ENCODE data around the gene ARHGAP35. TPM values are rescaled to one million over a fixed set of nuclear protein-coding genes. Genes with fewer than 3 reads are reported as not detected.

Gene ARHGAP35
- total and polyA plus RNA-seq, 10 of the 15 experiments (the other 5 are each of a cell fraction or from before 2014, with no cell fraction given), result 0.85 to 29.9 (median 11.5) TPM

DNA sequence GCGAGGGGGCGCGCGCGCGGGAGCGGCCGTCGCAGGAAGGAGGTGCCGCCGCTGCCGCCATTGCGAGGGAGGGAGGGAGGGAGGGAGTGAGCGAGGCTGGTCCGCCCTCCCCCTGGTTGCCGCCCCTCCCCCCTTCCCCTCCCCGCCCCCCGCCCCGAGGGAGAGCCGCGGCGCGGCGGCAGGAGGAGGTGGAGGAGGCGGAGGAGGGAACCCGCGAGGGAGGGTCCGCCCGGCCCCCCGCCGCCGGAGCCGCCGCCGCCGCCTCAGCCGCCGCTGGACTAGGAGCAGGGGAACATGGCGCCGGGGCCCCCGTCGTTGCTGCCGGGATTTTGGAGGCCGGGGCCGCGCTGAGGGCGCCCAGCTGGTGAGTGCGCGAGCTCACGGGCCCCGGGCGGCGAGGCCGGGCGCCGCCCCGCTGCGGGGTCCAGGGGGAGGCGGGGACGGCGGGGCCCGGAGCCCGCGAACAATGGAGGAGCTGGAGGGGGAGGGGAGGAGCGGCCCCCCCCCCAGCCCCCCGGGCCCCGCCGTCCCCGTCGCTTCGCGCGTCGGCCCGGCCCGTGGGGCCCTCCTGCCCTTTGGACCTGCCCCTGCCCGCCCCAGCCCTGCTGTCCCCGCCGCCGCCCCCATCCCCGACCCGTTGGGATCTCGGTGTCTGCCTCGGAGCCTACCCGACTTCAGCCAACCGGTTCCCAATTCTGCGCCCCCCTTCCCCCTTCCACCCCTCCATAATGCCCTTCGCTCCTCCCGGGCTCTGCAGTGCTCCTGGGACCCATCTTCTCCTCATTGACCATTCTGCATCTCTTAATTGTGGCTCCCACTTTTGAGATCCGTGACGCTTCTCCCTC, at the start of gene ARHGAP35 (continued):
- TF ChIP-seq RUNX3 (IDR thresholded peaks at IDR 0.05; ENCODE audit: low read length) (no peak), KDM1A (IDR thresholded peaks at IDR 0.05; ENCODE audit: borderline replicate concordance) (no peak), HCFC1 (IDR thresholded peaks at IDR 0.05; ENCODE audit: low read length) (no peak), YBX1 (IDR thresholded peaks at IDR 0.05) (no peak), BACH1 (IDR thresholded peaks at IDR 0.05; ENCODE audit: borderline replicate concordance) (peak; percentile 18; the same call in 1 of the 2 replicates), JUNB (IDR thresholded peaks at IDR 0.05) (no peak), MEF2A (IDR thresholded peaks at IDR 0.05; ENCODE audit: insufficient read depth, low read depth, low read length) (no peak), LARP7 (IDR thresholded peaks at IDR 0.05) (no peak), FOXK2 (IDR thresholded peaks at IDR 0.05) (no peak), BHLHE40 (IDR thresholded peaks at IDR 0.05; ENCODE audit: borderline replicate concordance in 1 of 2, low read depth in 2 of 2, low read length in 1 of 2) (peak in 1 of 2 experiments; percentile 9; a peak in 2 of 4 replicates), SIN3A (IDR thresholded peaks at IDR 0.05; ENCODE audit: low read depth, low read length) (no peak), CREB1 (IDR thresholded peaks at IDR 0.05; ENCODE audit: low read depth) (0 out of 2 replicates have a peak, but pooled peaks have one; percentile 20), KLF5 (IDR thresholded peaks at IDR 0.05; ENCODE audit: partially characterized antibody) (no peak)
- TF ChIP-seq, protein P1, sequence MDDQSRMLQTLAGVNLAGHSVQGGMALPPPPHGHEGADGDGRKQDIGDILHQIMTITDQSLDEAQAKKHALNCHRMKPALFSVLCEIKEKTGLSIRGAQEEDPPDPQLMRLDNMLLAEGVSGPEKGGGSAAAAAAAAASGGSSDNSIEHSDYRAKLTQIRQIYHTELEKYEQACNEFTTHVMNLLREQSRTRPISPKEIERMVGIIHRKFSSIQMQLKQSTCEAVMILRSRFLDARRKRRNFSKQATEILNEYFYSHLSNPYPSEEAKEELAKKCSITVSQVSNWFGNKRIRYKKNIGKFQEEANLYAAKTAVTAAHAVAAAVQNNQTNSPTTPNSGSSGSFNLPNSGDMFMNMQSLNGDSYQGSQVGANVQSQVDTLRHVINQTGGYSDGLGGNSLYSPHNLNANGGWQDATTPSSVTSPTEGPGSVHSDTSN (IDR thresholded peaks at IDR 0.05; ENCODE audit: insufficient replicate concordance, low read depth, low read length), result no peak
- TF ChIP-seq, protein P2, sequence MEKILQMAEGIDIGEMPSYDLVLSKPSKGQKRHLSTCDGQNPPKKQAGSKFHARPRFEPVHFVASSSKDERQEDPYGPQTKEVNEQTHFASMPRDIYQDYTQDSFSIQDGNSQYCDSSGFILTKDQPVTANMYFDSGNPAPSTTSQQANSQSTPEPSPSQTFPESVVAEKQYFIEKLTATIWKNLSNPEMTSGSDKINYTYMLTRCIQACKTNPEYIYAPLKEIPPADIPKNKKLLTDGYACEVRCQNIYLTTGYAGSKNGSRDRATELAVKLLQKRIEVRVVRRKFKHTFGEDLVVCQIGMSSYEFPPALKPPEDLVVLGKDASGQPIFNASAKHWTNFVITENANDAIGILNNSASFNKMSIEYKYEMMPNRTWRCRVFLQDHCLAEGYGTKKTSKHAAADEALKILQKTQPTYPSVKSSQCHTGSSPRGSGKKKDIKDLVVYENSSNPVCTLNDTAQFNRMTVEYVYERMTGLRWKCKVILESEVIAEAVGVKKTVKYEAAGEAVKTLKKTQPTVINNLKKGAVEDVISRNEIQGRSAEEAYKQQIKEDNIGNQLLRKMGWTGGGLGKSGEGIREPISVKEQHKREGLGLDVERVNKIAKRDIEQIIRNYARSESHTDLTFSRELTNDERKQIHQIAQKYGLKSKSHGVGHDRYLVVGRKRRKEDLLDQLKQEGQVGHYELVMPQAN (conservative IDR thresholded peaks at IDR 0.05), result peak; percentile 51; the same call in 1 of the 2 replicates
- TF ChIP-seq, protein P3, sequence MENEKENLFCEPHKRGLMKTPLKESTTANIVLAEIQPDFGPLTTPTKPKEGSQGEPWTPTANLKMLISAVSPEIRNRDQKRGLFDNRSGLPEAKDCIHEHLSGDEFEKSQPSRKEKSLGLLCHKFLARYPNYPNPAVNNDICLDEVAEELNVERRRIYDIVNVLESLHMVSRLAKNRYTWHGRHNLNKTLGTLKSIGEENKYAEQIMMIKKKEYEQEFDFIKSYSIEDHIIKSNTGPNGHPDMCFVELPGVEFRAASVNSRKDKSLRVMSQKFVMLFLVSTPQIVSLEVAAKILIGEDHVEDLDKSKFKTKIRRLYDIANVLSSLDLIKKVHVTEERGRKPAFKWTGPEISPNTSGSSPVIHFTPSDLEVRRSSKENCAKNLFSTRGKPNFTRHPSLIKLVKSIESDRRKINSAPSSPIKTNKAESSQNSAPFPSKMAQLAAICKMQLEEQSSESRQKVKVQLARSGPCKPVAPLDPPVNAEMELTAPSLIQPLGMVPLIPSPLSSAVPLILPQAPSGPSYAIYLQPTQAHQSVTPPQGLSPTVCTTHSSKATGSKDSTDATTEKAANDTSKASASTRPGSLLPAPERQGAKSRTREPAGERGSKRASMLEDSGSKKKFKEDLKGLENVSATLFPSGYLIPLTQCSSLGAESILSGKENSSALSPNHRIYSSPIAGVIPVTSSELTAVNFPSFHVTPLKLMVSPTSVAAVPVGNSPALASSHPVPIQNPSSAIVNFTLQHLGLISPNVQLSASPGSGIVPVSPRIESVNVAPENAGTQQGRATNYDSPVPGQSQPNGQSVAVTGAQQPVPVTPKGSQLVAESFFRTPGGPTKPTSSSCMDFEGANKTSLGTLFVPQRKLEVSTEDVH (IDR thresholded peaks at IDR 0.05; ENCODE audit: low read depth, partially characterized antibody), result no peak
- TF ChIP-seq, protein P4, sequence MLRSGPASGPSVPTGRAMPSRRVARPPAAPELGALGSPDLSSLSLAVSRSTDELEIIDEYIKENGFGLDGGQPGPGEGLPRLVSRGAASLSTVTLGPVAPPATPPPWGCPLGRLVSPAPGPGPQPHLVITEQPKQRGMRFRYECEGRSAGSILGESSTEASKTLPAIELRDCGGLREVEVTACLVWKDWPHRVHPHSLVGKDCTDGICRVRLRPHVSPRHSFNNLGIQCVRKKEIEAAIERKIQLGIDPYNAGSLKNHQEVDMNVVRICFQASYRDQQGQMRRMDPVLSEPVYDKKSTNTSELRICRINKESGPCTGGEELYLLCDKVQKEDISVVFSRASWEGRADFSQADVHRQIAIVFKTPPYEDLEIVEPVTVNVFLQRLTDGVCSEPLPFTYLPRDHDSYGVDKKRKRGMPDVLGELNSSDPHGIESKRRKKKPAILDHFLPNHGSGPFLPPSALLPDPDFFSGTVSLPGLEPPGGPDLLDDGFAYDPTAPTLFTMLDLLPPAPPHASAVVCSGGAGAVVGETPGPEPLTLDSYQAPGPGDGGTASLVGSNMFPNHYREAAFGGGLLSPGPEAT (IDR thresholded peaks at IDR 0.05; ENCODE audit: low read depth), result no peak
- TF ChIP-seq, protein P5, sequence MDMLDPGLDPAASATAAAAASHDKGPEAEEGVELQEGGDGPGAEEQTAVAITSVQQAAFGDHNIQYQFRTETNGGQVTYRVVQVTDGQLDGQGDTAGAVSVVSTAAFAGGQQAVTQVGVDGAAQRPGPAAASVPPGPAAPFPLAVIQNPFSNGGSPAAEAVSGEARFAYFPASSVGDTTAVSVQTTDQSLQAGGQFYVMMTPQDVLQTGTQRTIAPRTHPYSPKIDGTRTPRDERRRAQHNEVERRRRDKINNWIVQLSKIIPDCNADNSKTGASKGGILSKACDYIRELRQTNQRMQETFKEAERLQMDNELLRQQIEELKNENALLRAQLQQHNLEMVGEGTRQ (IDR thresholded peaks at IDR 0.05; ENCODE audit: borderline replicate concordance, low read depth, low read length), result no peak
- TF ChIP-seq, protein P6, sequence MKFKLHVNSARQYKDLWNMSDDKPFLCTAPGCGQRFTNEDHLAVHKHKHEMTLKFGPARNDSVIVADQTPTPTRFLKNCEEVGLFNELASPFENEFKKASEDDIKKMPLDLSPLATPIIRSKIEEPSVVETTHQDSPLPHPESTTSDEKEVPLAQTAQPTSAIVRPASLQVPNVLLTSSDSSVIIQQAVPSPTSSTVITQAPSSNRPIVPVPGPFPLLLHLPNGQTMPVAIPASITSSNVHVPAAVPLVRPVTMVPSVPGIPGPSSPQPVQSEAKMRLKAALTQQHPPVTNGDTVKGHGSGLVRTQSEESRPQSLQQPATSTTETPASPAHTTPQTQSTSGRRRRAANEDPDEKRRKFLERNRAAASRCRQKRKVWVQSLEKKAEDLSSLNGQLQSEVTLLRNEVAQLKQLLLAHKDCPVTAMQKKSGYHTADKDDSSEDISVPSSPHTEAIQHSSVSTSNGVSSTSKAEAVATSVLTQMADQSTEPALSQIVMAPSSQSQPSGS (IDR thresholded peaks at IDR 0.05; ENCODE audit: low read length), result no peak

Data from GM12878 (cell line).